Retinal pigment epithelial cell (primary cell): Measurements from ENCODE around the gene KLHDC8A.
"Not testable (repeated sequence)": the region's sequence is repeated elsewhere in the genome, so short reads cannot be mapped to it uniquely, and the experiment has no call there.

ENCODE experiments used
- DNase-seq: peaks from one replicate; pipeline ENCODE4 v3.0.0-alpha.2; 2010; ENCODE audit warnings: low read depth
- H3K4me3 ChIP-seq: 2 replicates; pipeline ENCODE4 v1.5.1; 2011; ENCODE audit warnings: mild to moderate bottlenecking, low read length, control low read depth, moderate library complexity
- CTCF ChIP-seq: conservative IDR thresholded peaks from 2 replicates; pipeline ENCODE4 v1.5.1; 2011; ENCODE audit warnings: low read depth, low read length, control low read depth, inconsistent platforms

Gene KLHDC8A

GRCh38 chr1:205387845-205388244 lies 31.1 kb upstream of the KLHDC8A start:
- no peak for TF ChIP-seq CTCF
- no peak overlapping the region for H3K4me3 ChIP-seq
- no peak for DNase-seq

GRCh38 chr1:205382990-205383389 lies 26.3 kb upstream of the KLHDC8A start:
- not testable (repeated sequence) for H3K4me3 ChIP-seq, DNase-seq

- no peak for DNase-seq
- no peak for TF ChIP-seq CTCF
- no peak overlapping the region for H3K4me3 ChIP-seq
These were observed 25.8 kb upstream of the KLHDC8A start for GRCh38 chr1:205382561-205382960.

- H3K4me3 ChIP-seq = no peak overlapping the region
- no peak for TF ChIP-seq CTCF
These were observed 24.6 kb upstream of the KLHDC8A start for GRCh38 chr1:205381305-205381704.

GRCh38 chr1:205380882-205381281 lies 24.2 kb upstream of the KLHDC8A start:
- H3K4me3 ChIP-seq = no peak overlapping the region
- no peak for TF ChIP-seq CTCF
- DNase-seq = no peak

More at GRCh38 chr1:205381305-205381704, 24.6 kb upstream of the KLHDC8A start:
- DNase-seq = no peak

- TF ChIP-seq CTCF = no peak
- no peak for DNase-seq
- no peak overlapping the region for H3K4me3 ChIP-seq
These were observed 22.3 kb upstream of the KLHDC8A start for GRCh38 chr1:205379056-205379455.

- no peak overlapping the region for H3K4me3 ChIP-seq
- no peak for DNase-seq
- no peak for TF ChIP-seq CTCF
These were observed 20.6 kb upstream of the KLHDC8A start for GRCh38 chr1:205377355-205377754.

GRCh38 chr1:205376739-205377138 lies 20.0 kb upstream of the KLHDC8A start:
- no peak overlapping the region for H3K4me3 ChIP-seq

More at GRCh38 chr1:205376739-205377138, 20.0 kb upstream of the KLHDC8A start:
- DNase-seq = no peak
- no peak for TF ChIP-seq CTCF
